GM06990 (cell line): ENCODE measurements around the gene CEACAM16.
"Not testable (repeated sequence)": the region's sequence is repeated elsewhere in the genome, so short reads cannot be mapped to it uniquely, and the experiment has no call there.

Source experiments
- DNase-seq: peaks from one replicate; pipeline ENCODE4 v3.0.0-alpha.2; 2011; ENCODE audit not compliant: insufficient read length; ENCODE audit errors: extremely low read depth
- H3K27me3 ChIP-seq: replicated peaks from 2 replicates; pipeline ENCODE4 v1.6.0; 2011; ENCODE audit warnings: low read length; ENCODE audit not compliant: control insufficient read depth, insufficient read depth
- H3K36me3 ChIP-seq: 2 replicates; pipeline ENCODE4 v1.5.1; 2011; ENCODE audit warnings: low read length; ENCODE audit not compliant: control insufficient read depth, insufficient read depth
- H3K4me3 ChIP-seq: replicated peaks from 2 replicates; pipeline ENCODE4 v1.5.1; 2011; ENCODE audit warnings: low read depth, mild to moderate bottlenecking, control low read depth, low read length
- CTCF ChIP-seq: IDR thresholded peaks from 2 replicates; pipeline ENCODE4 v1.5.1; 2011; ENCODE audit warnings: low read length, control low read depth, mild to moderate bottlenecking, inconsistent platforms; ENCODE audit not compliant: insufficient read depth, poor library complexity, severe bottlenecking

Gene CEACAM16

GRCh38 chr19:44704982-44705381, 6.0 kb downstream of the CEACAM16 start:
- H3K4me3 ChIP-seq: no peak overlapping the region
- no peaks in the 10 kb centered on the region for H3K27me3 ChIP-seq
- no peaks in the 10 kb centered on the region for H3K36me3 ChIP-seq
- no peak for TF ChIP-seq CTCF
- DNase-seq: no peak

GRCh38 chr19:44705502-44706010, 6.6 kb downstream of the CEACAM16 start:
- Histone ChIP-seq H3K4me3 (no peak overlapping the region), H3K36me3 (no peaks in the 10 kb centered on the region), H3K27me3 (no peaks in the 10 kb centered on the region)
- DNase-seq: no peak
- no peak for TF ChIP-seq CTCF

GRCh38 chr19:44706506-44707236, 7.7 kb downstream of the CEACAM16 start:
- no peaks in the 10 kb centered on the region for H3K27me3 ChIP-seq
- DNase-seq: no peak
- no peaks in the 10 kb centered on the region for H3K36me3 ChIP-seq
- no peak overlapping the region for H3K4me3 ChIP-seq
- TF ChIP-seq CTCF: no peak

DNA sequence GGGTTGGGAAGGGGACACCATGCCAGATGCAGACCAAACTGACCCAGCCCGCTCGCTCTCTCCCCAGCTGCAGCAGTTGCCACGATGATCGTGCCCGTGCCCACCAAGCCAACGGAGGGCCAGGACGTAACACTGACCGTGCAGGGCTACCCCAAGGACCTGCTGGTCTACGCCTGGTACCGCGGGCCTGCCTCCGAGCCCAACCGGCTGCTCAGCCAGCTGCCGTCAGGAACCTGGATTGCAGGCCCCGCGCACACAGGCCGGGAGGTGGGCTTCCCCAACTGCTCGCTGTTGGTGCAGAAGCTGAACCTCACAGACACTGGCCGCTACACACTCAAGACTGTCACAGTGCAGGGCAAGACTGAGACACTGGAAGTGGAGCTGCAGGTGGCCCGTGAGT, 8.8 kb downstream of the CEACAM16 start:
- no peak overlapping the region for H3K4me3 ChIP-seq
- no peaks in the 10 kb centered on the region for H3K36me3 ChIP-seq
- no peaks in the 10 kb centered on the region for H3K27me3 ChIP-seq
- TF ChIP-seq CTCF: no peak
- DNase-seq: no peak

DNA sequence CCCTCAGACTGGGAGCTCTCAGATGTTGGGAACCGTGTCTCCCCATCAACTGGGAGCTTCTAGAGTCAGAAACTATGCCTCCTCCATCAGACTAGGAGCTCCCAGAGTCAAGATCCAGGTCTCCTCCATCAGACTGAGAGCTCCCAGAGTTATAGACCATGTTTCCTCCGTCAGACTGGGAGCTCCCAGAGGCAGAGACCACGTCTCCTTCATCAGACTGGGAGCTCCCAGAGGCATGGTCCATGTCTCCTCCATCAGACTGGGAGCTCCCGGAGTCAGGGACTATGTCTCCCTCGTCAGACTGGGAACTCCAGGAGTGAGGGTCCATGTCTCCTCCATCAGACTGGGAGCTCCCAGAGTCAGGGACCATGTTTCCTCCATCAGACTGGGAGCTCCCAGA, 10.0 kb downstream of the CEACAM16 start:
- no peak for TF ChIP-seq CTCF
- Histone ChIP-seq H3K36me3 (no peaks in the 10 kb centered on the region), H3K4me3 (no peak overlapping the region), H3K27me3 (no peaks in the 10 kb centered on the region)
- no peak for DNase-seq

DNA sequence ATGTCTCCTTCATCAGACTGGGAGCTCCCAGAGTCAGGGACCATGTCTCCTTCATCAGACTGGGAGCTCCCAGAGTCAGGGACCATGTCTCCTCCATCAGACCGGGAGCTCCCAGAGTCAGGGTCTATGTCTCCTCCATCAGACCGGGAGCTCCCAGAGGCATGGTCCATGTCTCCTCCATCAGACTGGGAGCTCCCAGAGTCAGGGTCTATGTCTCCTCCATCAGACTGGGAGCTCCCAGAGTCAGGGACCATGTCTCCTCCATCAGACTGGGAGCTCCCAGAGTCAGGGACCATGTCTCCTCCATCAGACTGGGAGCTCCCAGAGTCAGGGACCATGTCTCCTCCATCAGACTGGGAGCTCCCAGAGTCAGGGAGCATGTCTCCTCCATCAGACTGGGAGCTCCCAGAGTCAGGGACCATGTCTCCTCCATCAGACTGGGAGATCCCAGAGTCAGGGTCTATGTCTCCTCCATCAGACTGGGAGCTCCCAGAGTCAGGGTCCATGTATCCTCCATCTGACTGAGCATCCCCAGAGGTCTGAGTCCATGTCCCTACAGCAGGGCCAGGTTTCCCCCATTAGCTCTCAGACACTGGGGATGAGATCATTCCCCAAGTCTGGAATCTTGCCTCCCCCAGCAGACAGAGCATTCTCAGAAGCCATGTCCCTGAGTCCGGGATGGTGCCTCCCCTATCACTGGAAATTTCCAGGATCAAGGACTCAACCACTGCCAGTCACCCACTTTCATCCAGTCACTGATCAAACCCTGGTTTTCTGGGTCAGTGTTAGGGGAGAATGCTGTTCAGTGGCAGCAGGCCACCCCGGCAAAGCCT, 10.7 kb downstream of the CEACAM16 start:
- not testable (repeated sequence) for DNase-seq, H3K36me3 ChIP-seq, H3K27me3 ChIP-seq, H3K4me3 ChIP-seq
